Trophoblast cell (in vitro differentiated cells and primary cell): ENCODE measurements around the gene RPL39.
A peak's percentile ranks its signal among the peaks of the same experiment; 100 is the strongest.
"Not testable (repeated sequence)": the region's sequence is repeated elsewhere in the genome, so short reads cannot be mapped to it uniquely, and the experiment has no call there.

Experiments used
- DNase-seq, 2 donors: peaks; one replicate each; pipeline ENCODE4 v3.0.0-alpha.2; 2016
- H2AFZ ChIP-seq: 2 replicates; pipeline ENCODE4 v1.6.1; 2013; ENCODE audit warnings: low read length, moderate library complexity, mild to moderate bottlenecking; ENCODE audit not compliant: insufficient read depth, poor library complexity
- H2AK5ac ChIP-seq: 2 replicates; pipeline ENCODE4 v1.6.1; 2013; ENCODE audit warnings: mild to moderate bottlenecking, low read length
- H2BK120ac ChIP-seq: 2 replicates; pipeline ENCODE4 v1.6.1; 2013; ENCODE audit warnings: low read length, mild to moderate bottlenecking, moderate library complexity; ENCODE audit not compliant: insufficient read depth, poor library complexity
- H2BK12ac ChIP-seq: 2 replicates; pipeline ENCODE4 v1.6.1; 2013; ENCODE audit warnings: mild to moderate bottlenecking, low read length, moderate library complexity
- H2BK5ac ChIP-seq: 2 replicates; pipeline ENCODE4 v1.6.1; 2013; ENCODE audit warnings: low read length, low read depth, moderate library complexity, mild to moderate bottlenecking; ENCODE audit not compliant: poor library complexity
- H3K14ac ChIP-seq: 2 replicates; pipeline ENCODE4 v1.6.1; 2013; ENCODE audit warnings: mild to moderate bottlenecking, low read length
- H3K18ac ChIP-seq: 2 replicates; pipeline ENCODE4 v1.6.1; 2013; ENCODE audit warnings: mild to moderate bottlenecking, low read length
- H3K23ac ChIP-seq: 2 replicates; pipeline ENCODE4 v1.6.1; 2013; ENCODE audit warnings: low read length
- H3K27ac ChIP-seq: 2 replicates; pipeline ENCODE4 v1.5.1; 2013; ENCODE audit warnings: low read depth, mild to moderate bottlenecking, inconsistent platforms, low read length, moderate library complexity
- H3K27me3 ChIP-seq: 2 replicates; pipeline ENCODE4 v1.6.1; 2013; ENCODE audit warnings: inconsistent platforms, mild to moderate bottlenecking, low read length, moderate library complexity; ENCODE audit not compliant: insufficient read depth
- H3K36me3 ChIP-seq, 2 experiments: 1 replicate in 1 of 2; 2 replicates in 1 of 2; pipeline ENCODE4 v1.6.1; 2013; ENCODE audit warnings: low read length in 2 of 2, mild to moderate bottlenecking in 2 of 2, moderate library complexity in 1 of 2; ENCODE audit not compliant: insufficient read depth in 2 of 2, control insufficient read depth in 1 of 2
- H3K4ac ChIP-seq: 2 replicates; pipeline ENCODE4 v1.6.1; 2013; ENCODE audit warnings: low read depth, mild to moderate bottlenecking, low read length, moderate library complexity
- H3K4me1 ChIP-seq, 2 experiments: 1 replicate in 1 of 2; 2 replicates in 1 of 2; pipeline ENCODE4 v1.6.1; 2013; ENCODE audit warnings: low read length in 2 of 2, mild to moderate bottlenecking in 2 of 2, moderate library complexity in 1 of 2; ENCODE audit not compliant: insufficient read depth in 2 of 2, control insufficient read depth in 1 of 2
- H3K4me2 ChIP-seq: 2 replicates; pipeline ENCODE4 v1.6.1; 2013; ENCODE audit warnings: inconsistent platforms, mild to moderate bottlenecking, low read length, moderate library complexity
- H3K4me3 ChIP-seq: 2 replicates; pipeline ENCODE4 v1.5.1; 2013; ENCODE audit warnings: mild to moderate bottlenecking, low read depth, low read length, inconsistent platforms
- H3K79me1 ChIP-seq: one replicate; pipeline ENCODE4 v1.6.1; 2013; ENCODE audit warnings: low read length
- H3K79me2 ChIP-seq: 2 replicates; pipeline ENCODE4 v1.6.1; 2013; ENCODE audit warnings: low read length, mild to moderate bottlenecking; ENCODE audit not compliant: control insufficient read depth, insufficient read depth, poor library complexity
- H3K9ac ChIP-seq: 2 replicates; pipeline ENCODE4 v1.6.1; 2013; ENCODE audit warnings: mild to moderate bottlenecking, low read length
- H3K9me3 ChIP-seq: 2 replicates; pipeline ENCODE4 v1.6.1; 2013; ENCODE audit warnings: low read depth, mild to moderate bottlenecking, control low read depth, inconsistent platforms, low read length; ENCODE audit not compliant: insufficient read depth
- H4K12ac ChIP-seq: 2 replicates; pipeline ENCODE4 v1.6.1; 2013; ENCODE audit warnings: low read depth, mild to moderate bottlenecking, low read length, moderate library complexity
- H4K8ac ChIP-seq: 2 replicates; pipeline ENCODE4 v1.6.1; 2013; ENCODE audit warnings: low read depth, mild to moderate bottlenecking, low read length, moderate library complexity
- H4K91ac ChIP-seq: one replicate; pipeline ENCODE4 v1.6.1; 2013; ENCODE audit warnings: low read depth, mild to moderate bottlenecking, low read length, moderate library complexity
- WGBS: extraction: QIAGEN DNeasy Blood & Tissue Kit; methylation state at CpG from one replicate; pipeline ENCODE4 v1.1.7; 2013; ENCODE audit warnings: missing lambda C conversion rate; ENCODE audit not compliant: insufficient read length, insufficient coverage; ENCODE audit errors: extremely low coverage; 5-methylcytosine and 5-hydroxymethylcytosine counted together

The RPL39 gene

DNA sequence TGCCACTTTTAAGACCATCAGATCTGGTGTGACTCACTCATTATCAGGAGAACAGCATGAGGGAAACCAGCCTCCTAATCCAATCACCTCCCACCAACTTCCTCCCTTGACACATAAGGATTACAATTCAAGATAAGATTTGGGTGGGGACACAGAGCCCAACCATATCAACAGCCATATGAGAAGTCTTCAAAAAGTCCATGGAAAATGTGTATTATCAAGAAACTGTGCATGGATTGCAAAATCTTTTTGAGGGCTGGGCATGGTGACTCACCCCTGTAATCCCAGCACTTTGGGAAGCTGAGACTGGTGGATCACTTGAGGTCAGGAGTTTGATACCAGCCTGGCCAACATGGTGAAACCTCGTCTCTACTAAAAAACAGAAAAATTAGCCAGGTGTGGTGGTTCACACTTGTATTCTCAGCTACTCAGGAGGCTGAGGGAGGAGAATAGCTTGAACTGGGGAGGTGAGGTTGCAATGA is 17.8 kb upstream of the RPL39 start:
- H3K4me3 ChIP-seq = no peak overlapping the region

GRCh38 chrX:119808461-119808860 is 17.0 kb upstream of the RPL39 start:
- not testable (repeated sequence) for H3K27ac ChIP-seq, H3K9ac ChIP-seq, H2BK120ac ChIP-seq, H3K79me2 ChIP-seq, H3K27me3 ChIP-seq, H3K79me1 ChIP-seq, H4K12ac ChIP-seq, H3K23ac ChIP-seq, H3K36me3 ChIP-seq, H3K4me1 ChIP-seq, H3K4me2 ChIP-seq, H3K18ac ChIP-seq, H3K14ac ChIP-seq, H3K9me3 ChIP-seq, H3K4me3 ChIP-seq, H4K8ac ChIP-seq, H3K4ac ChIP-seq, H4K91ac ChIP-seq, H2AK5ac ChIP-seq, H2AFZ ChIP-seq, DNase-seq, H2BK5ac ChIP-seq, H2BK12ac ChIP-seq
- WGBS = no CpG with 5 or more reads among the region's 4 CpGs

More for the DNA sequence above, 17.8 kb upstream of the RPL39 start:
- Histone ChIP-seq H3K4ac (no peak overlapping the region), H3K9ac (no peak overlapping the region), H2AFZ (no peak overlapping the region), H2BK12ac (no peak overlapping the region), H3K23ac (no peak overlapping the region), H3K27me3 (no peaks in the 10 kb centered on the region), H3K14ac (no peak overlapping the region), H3K9me3 (no peaks in the 10 kb centered on the region), H3K27ac (no peak overlapping the region), H4K12ac (no peak overlapping the region), H3K18ac (no peak overlapping the region), H3K36me3 (no peaks in the 10 kb centered on the region), H2BK5ac (no peak overlapping the region), H3K79me2 (no peaks in the 10 kb centered on the region), H3K4me2 (no peak overlapping the region), H4K8ac (no peak overlapping the region), H2BK120ac (no peak overlapping the region), H3K4me1 (no peaks in the 10 kb centered on the region), H4K91ac (no peak overlapping the region), H3K79me1 (no peaks in the 10 kb centered on the region), H2AK5ac (no peak overlapping the region)
- DNase-seq = peak; percentile 30 to 54
- WGBS = no CpG with 5 or more reads among the region's 1 CpG

DNA sequence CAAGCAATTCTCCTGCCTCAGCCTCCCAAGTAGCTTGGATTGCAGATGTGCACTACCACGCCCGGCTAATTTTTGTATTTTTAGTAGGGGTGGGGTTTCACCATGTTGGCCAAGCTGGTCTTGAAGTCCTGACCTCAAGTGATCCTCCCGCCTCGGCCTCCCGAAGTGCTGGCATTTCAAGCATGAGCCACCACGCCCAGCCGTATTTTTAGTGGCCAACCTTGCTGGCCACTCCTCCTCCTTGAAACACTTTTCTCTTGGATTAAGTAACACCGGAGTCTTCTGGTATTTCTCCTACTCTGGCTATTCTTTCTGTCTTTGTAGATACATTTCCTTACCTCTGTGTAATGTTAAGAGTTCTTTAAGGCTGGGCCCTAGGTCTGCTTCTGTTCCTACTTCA is 11.1 kb upstream of the RPL39 start:
- Histone ChIP-seq H3K4ac (no peak overlapping the region), H4K91ac (no peak overlapping the region), H3K4me2 (no peak overlapping the region), H2AFZ (no peak overlapping the region), H2BK120ac (no peak overlapping the region), H2BK5ac (no peak overlapping the region), H3K4me1 (no peaks in the 10 kb centered on the region), H3K23ac (no peak overlapping the region), H3K36me3 (no peaks in the 10 kb centered on the region), H3K27ac (no peak overlapping the region), H3K79me1 (no peaks in the 10 kb centered on the region), H2AK5ac (no peak overlapping the region), H3K9me3 (no peaks in the 10 kb centered on the region), H3K4me3 (no peak overlapping the region), H3K79me2 (no peaks in the 10 kb centered on the region), H3K27me3 (no peaks in the 10 kb centered on the region), H3K9ac (no peak overlapping the region), H3K14ac (no peak overlapping the region), H3K18ac (no peak overlapping the region), H2BK12ac (no peak overlapping the region), H4K12ac (no peak overlapping the region), H4K8ac (no peak overlapping the region)
- DNase-seq = peak; percentile 62 to 67
- WGBS = no CpG with 5 or more reads among the region's 8 CpGs

DNA sequence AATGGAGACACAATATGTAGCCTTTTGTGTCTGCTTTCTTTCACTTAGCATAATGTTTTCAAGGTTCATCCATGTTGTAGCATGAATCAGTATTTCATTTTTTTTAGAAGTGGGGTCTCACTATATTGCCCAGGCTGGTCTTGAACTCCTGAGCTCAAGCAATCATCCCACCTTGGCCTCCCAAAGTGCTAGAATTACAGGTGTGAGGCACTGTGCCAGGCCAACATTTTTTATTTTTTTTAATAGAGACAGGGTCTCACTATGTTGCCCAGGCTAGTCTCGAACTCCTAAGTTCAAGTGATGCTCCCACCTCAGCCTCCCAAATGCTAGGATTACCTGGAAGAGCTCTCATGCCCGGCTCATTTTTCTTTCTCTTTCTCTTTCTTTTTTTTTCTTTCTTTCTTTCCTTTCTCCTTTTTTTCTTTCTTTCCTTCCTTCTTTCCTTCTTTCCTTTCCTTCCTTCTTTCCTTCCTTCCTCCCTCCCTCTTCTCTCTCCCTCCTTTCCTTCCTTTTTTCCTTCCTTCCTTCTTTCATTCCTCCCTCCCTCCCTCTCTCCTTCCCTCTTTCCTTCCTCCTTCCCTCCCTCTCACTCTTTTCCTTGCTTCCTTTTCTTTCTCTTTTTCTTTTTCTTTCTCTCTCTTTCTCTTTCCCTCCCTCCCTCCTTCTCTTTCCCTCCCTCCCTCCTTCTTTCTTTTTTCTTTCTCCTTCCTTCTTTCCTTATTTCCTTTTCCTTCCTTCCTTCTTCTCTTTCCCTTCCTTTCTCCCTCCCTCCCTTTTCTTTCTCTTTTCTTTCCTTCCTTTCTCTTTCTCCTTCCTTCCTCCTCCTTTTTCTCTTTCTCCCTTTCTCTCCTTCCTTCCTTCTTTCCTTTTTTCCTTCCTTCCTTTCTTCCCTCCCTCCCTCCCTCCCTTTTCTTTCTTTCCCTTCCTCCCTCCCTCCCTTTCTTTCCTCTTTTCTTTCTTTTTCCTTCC is 10.1 kb upstream of the RPL39 start:
- WGBS = no CpG with 5 or more reads among the region's 2 CpGs
- H3K9me3 ChIP-seq = no peaks in the 10 kb centered on the region
- no peak for DNase-seq

More for the DNA sequence above, 10.1 kb upstream of the RPL39 start:
- Histone ChIP-seq H3K36me3 (no peaks in the 10 kb centered on the region), H2AFZ (no peak overlapping the region), H4K8ac (no peak overlapping the region), H3K18ac (no peak overlapping the region), H2BK12ac (no peak overlapping the region), H3K79me1 (no peaks in the 10 kb centered on the region), H3K79me2 (no peaks in the 10 kb centered on the region), H3K9ac (no peak overlapping the region), H4K91ac (no peak overlapping the region), H2BK120ac (no peak overlapping the region), H3K14ac (no peak overlapping the region), H3K4me2 (no peak overlapping the region), H3K23ac (no peak overlapping the region), H2AK5ac (no peak overlapping the region), H4K12ac (no peak overlapping the region), H3K27me3 (no peaks in the 10 kb centered on the region), H3K4me1 (no peaks in the 10 kb centered on the region), H3K27ac (no peak overlapping the region), H3K4me3 (no peak overlapping the region), H3K4ac (no peak overlapping the region), H2BK5ac (no peak overlapping the region)
